ENCODE data around the gene AATF. TPM values are rescaled to one million over a fixed set of nuclear protein-coding genes. Genes with fewer than 3 reads are reported as not detected.

Gene AATF
- total RNA-seq, 5 donors from 2014 or later (not counting 1 experiment from before 2014, with no cell fraction given) = 52.5 to 65.0 (median 59.7) TPM

GRCh38 chr17:36944553-36944952 is 4.2 kb upstream of the AATF start:
- no peak for DNase-seq
- H3K36me3 Mint-ChIP-seq = peaks cover 3% of the 10 kb centered on the region
- no peak overlapping the region for H3K4me3 Mint-ChIP-seq
- ChIA-PET POLR2A (no interaction called here), CTCF (no interaction called here)
- no peaks in the 10 kb centered on the region for H3K36me3 ChIP-seq (ENCODE audit: control insufficient read depth in 2 of 2, extremely low read depth in 1 of 2, insufficient read depth in 1 of 2, low read length in 1 of 2)
- peaks cover 26 to 62% of the 10 kb centered on the region in 2 experiments for H3K27me3 ChIP-seq (replicated peaks in 1 of 2; ENCODE audit: control insufficient read depth in 2 of 2, extremely low read depth in 1 of 2, insufficient read depth in 2 of 2, low read length in 1 of 2)
- WGBS (ENCODE audit: insufficient coverage) = no CpG with 5 or more reads among the region's 1 CpG
- ATAC-seq (replicated peaks in 1 of 4) = no peak
- H3K9me3 Mint-ChIP-seq = peaks cover 0 to 2% (median 0%) of the 10 kb centered on the region in 3 donors
- no peak overlapping the region for H3K27ac Mint-ChIP-seq
- H3K27me3 Mint-ChIP-seq = peaks cover 53 to 69% of the 10 kb centered on the region in 2 donors
- H3K4me3 ChIP-seq (ENCODE audit: control insufficient read depth in 1 of 2, extremely low read depth in 1 of 2, low read length in 1 of 2) = no peak overlapping the region
- peaks cover 35 to 52% (median 38%) of the 10 kb centered on the region in 3 donors for H3K4me1 Mint-ChIP-seq
- peaks cover 5 to 51% of the 10 kb centered on the region in 2 experiments for H3K4me1 ChIP-seq (ENCODE audit: control insufficient read depth in 1 of 2, extremely low read depth in 1 of 2, insufficient read depth in 2 of 2, low read length in 2 of 2)
- H3K27ac ChIP-seq (ENCODE audit: low read length) = no peak overlapping the region
- H3K9me3 ChIP-seq = no peaks in the 10 kb centered on the region

- H3K4me1 Mint-ChIP-seq = peaks cover 38 to 52% (median 40%) of the 10 kb centered on the region in 3 donors
- Histone ChIP-seq H3K4me3 (ENCODE audit: control insufficient read depth in 1 of 2, extremely low read depth in 1 of 2, low read length in 1 of 2) (no peak overlapping the region), H3K27me3 (replicated peaks in 1 of 2; ENCODE audit: control insufficient read depth in 2 of 2, extremely low read depth in 1 of 2, insufficient read depth in 2 of 2, low read length in 1 of 2) (peaks cover 26 to 57% of the 10 kb centered on the region in 2 experiments), H3K27ac (ENCODE audit: low read length) (no peak overlapping the region), H3K4me1 (ENCODE audit: control insufficient read depth in 1 of 2, extremely low read depth in 1 of 2, insufficient read depth in 2 of 2, low read length in 2 of 2) (peaks cover 10 to 51% of the 10 kb centered on the region in 2 experiments), H3K36me3 (ENCODE audit: control insufficient read depth in 2 of 2, extremely low read depth in 1 of 2, insufficient read depth in 1 of 2, low read length in 1 of 2) (no peaks in the 10 kb centered on the region), H3K9me3 (no peaks in the 10 kb centered on the region)
- peaks cover 0 to 2% (median 0%) of the 10 kb centered on the region in 3 donors for H3K9me3 Mint-ChIP-seq
- H3K36me3 Mint-ChIP-seq = peaks cover 8% of the 10 kb centered on the region
- ATAC-seq (replicated peaks in 1 of 4) = no peak
- DNase-seq = no peak
- ChIA-PET POLR2A (no interaction called here), CTCF (no interaction called here)
- no peak overlapping the region for H3K4me3 Mint-ChIP-seq
- peaks cover 48 to 64% of the 10 kb centered on the region in 2 donors for H3K27me3 Mint-ChIP-seq
- H3K27ac Mint-ChIP-seq = no peak overlapping the region
- WGBS (ENCODE audit: insufficient coverage) = no CpG with 5 or more reads among the region's 1 CpG
Measured at GRCh38 chr17:36945140-36945539, 3.6 kb upstream of the AATF start.

GRCh38 chr17:36945959-36946725 is 2.6 kb upstream of the AATF start:
- Histone ChIP-seq H3K9me3 (no peaks in the 10 kb centered on the region), H3K4me1 (ENCODE audit: control insufficient read depth in 1 of 2, extremely low read depth in 1 of 2, insufficient read depth in 2 of 2, low read length in 2 of 2) (peaks cover 12 to 49% of the 10 kb centered on the region in 2 experiments), H3K27me3 (replicated peaks in 1 of 2; ENCODE audit: control insufficient read depth in 2 of 2, extremely low read depth in 1 of 2, insufficient read depth in 2 of 2, low read length in 1 of 2) (peaks cover 25 to 47% of the 10 kb centered on the region in 2 experiments), H3K4me3 (ENCODE audit: control insufficient read depth in 1 of 2, extremely low read depth in 1 of 2, low read length in 1 of 2) (no peak overlapping the region), H3K27ac (ENCODE audit: low read length) (no peak overlapping the region), H3K36me3 (ENCODE audit: control insufficient read depth in 2 of 2, extremely low read depth in 1 of 2, insufficient read depth in 1 of 2, low read length in 1 of 2) (no peaks in the 10 kb centered on the region)
- DNase-seq (no peak), ATAC-seq (replicated peaks in 1 of 4) (no peak)
- peaks cover 0 to 2% (median 0%) of the 10 kb centered on the region in 3 donors for H3K9me3 Mint-ChIP-seq
- H3K27me3 Mint-ChIP-seq = peaks cover 39 to 54% of the 10 kb centered on the region in 2 donors
- CTCF ChIA-PET = no interaction called here
- H3K36me3 Mint-ChIP-seq = peaks cover 15% of the 10 kb centered on the region
- no peak overlapping the region for H3K27ac Mint-ChIP-seq
- no peak overlapping the region for H3K4me3 Mint-ChIP-seq
- POLR2A ChIA-PET = no interaction called here
- WGBS (ENCODE audit: insufficient coverage) = 19% methylated on average over 27 of the region's 30 CpGs
- peaks cover 43 to 55% (median 47%) of the 10 kb centered on the region in 3 donors for H3K4me1 Mint-ChIP-seq

- no peak overlapping the region for H3K4me3 Mint-ChIP-seq
- peaks cover 15% of the 10 kb centered on the region for H3K36me3 Mint-ChIP-seq
- Histone ChIP-seq H3K4me3 (ENCODE audit: control insufficient read depth in 1 of 2, extremely low read depth in 1 of 2, low read length in 1 of 2) (no peak overlapping the region), H3K4me1 (ENCODE audit: control insufficient read depth in 1 of 2, extremely low read depth in 1 of 2, insufficient read depth in 2 of 2, low read length in 2 of 2) (peaks cover 12 to 44% of the 10 kb centered on the region in 2 experiments), H3K27ac (ENCODE audit: low read length) (no peak overlapping the region), H3K9me3 (no peaks in the 10 kb centered on the region), H3K27me3 (replicated peaks in 1 of 2; ENCODE audit: control insufficient read depth in 2 of 2, extremely low read depth in 1 of 2, insufficient read depth in 2 of 2, low read length in 1 of 2) (peaks cover 20 to 42% of the 10 kb centered on the region in 2 experiments), H3K36me3 (ENCODE audit: control insufficient read depth in 2 of 2, extremely low read depth in 1 of 2, insufficient read depth in 1 of 2, low read length in 1 of 2) (peaks cover 0 to 2% of the 10 kb centered on the region in 2 donors)
- no peak for DNase-seq
- ATAC-seq (replicated peaks in 1 of 4) = no peak
- WGBS (ENCODE audit: insufficient coverage) = no CpG with 5 or more reads among the region's 2 CpGs
- H3K27ac Mint-ChIP-seq = peak overlapping the region in 1 of 2 donors; percentile 73
- ChIA-PET POLR2A (no interaction called here), CTCF (no interaction called here)
- H3K27me3 Mint-ChIP-seq = peaks cover 33 to 48% of the 10 kb centered on the region in 2 donors
- peaks cover 0 to 2% (median 0%) of the 10 kb centered on the region in 3 donors for H3K9me3 Mint-ChIP-seq
- peaks cover 44 to 50% (median 46%) of the 10 kb centered on the region in 3 donors for H3K4me1 Mint-ChIP-seq
Measured at GRCh38 chr17:36946726-36947091, 2.0 kb upstream of the AATF start.

- H3K4me3 ChIP-seq (ENCODE audit: control insufficient read depth in 1 of 2, extremely low read depth in 1 of 2, low read length in 1 of 2) = peak overlapping the region; percentile 90 to 91
- 3% methylated on average over 22 of the region's 26 CpGs for WGBS (ENCODE audit: insufficient coverage)
Measured at GRCh38 chr17:36947922-36948716, 635 bp upstream of the AATF start.

GRCh38 chr17:36949461-36949927 is 740 bp downstream of the AATF start:
- Histone ChIP-seq H3K4me3 (ENCODE audit: control insufficient read depth in 1 of 2, extremely low read depth in 1 of 2, low read length in 1 of 2) (peak overlapping the region; percentile 90 to 91), H3K4me1 (ENCODE audit: control insufficient read depth in 1 of 2, extremely low read depth in 1 of 2, insufficient read depth in 2 of 2, low read length in 2 of 2) (peaks cover 12 to 24% of the 10 kb centered on the region in 2 experiments), H3K27me3 (replicated peaks in 1 of 2; ENCODE audit: control insufficient read depth in 2 of 2, extremely low read depth in 1 of 2, insufficient read depth in 2 of 2, low read length in 1 of 2) (peaks cover 15 to 21% of the 10 kb centered on the region in 2 experiments), H3K36me3 (ENCODE audit: control insufficient read depth in 2 of 2, extremely low read depth in 1 of 2, insufficient read depth in 1 of 2, low read length in 1 of 2) (peaks cover 4 to 29% of the 10 kb centered on the region in 2 donors), H3K9me3 (no peaks in the 10 kb centered on the region), H3K27ac (ENCODE audit: low read length) (peak overlapping the region; percentile 77)
- peaks cover 41% of the 10 kb centered on the region for H3K36me3 Mint-ChIP-seq
- 28% methylated on average over 6 of the region's 9 CpGs for WGBS (ENCODE audit: insufficient coverage)
- ATAC-seq (replicated peaks in 1 of 4) = peak in 3 of 4 experiments; percentile 0 to 18 (median 13)
- ChIA-PET CTCF (no interaction called here), POLR2A (interaction anchor here in 1 of 2 donors (0.6 kb wide), 1 partner anchor 53 kb away, joined by 11 read pairs; no protein-coding TSS in a partner anchor)
- no peaks in the 10 kb centered on the region for H3K9me3 Mint-ChIP-seq
- peaks cover 59 to 63% (median 61%) of the 10 kb centered on the region in 3 donors for H3K4me1 Mint-ChIP-seq
- peak overlapping the region; percentile 81 to 88 for H3K27ac Mint-ChIP-seq
- peaks cover 22 to 34% of the 10 kb centered on the region in 2 donors for H3K27me3 Mint-ChIP-seq
- H3K4me3 Mint-ChIP-seq = peak overlapping the region; percentile 85 to 95 (median 93)
- DNase-seq = no peak

More at GRCh38 chr17:36947922-36948716, 635 bp upstream of the AATF start:
- Histone ChIP-seq H3K36me3 (ENCODE audit: control insufficient read depth in 2 of 2, extremely low read depth in 1 of 2, insufficient read depth in 1 of 2, low read length in 1 of 2) (peaks cover 4 to 16% of the 10 kb centered on the region in 2 donors), H3K4me1 (ENCODE audit: control insufficient read depth in 1 of 2, extremely low read depth in 1 of 2, insufficient read depth in 2 of 2, low read length in 2 of 2) (peaks cover 12 to 30% of the 10 kb centered on the region in 2 experiments), H3K27me3 (replicated peaks in 1 of 2; ENCODE audit: control insufficient read depth in 2 of 2, extremely low read depth in 1 of 2, insufficient read depth in 2 of 2, low read length in 1 of 2) (peaks cover 20 to 28% of the 10 kb centered on the region in 2 experiments), H3K27ac (ENCODE audit: low read length) (peak overlapping the region; percentile 58), H3K9me3 (no peaks in the 10 kb centered on the region)
- Mint-ChIP-seq H3K36me3 (peaks cover 29% of the 10 kb centered on the region), H3K27me3 (peaks cover 32 to 45% of the 10 kb centered on the region in 2 donors), H3K27ac (peak overlapping the region; percentile 58 to 95), H3K9me3 (peaks cover 0 to 2% (median 0%) of the 10 kb centered on the region in 3 donors), H3K4me3 (peak overlapping the region; percentile 85 to 95 (median 93)), H3K4me1 (peaks cover 56 to 63% (median 59%) of the 10 kb centered on the region in 3 donors)
- CTCF ChIA-PET = no interaction called here
- POLR2A ChIA-PET = no interaction called here
- ATAC-seq (replicated peaks in 1 of 4) (peak; percentile 6 to 50 (median 28)), DNase-seq (peak in 2 of 35 experiments; percentile 4 to 21)

All from T-cell (primary cell).